GM18858 (cell line): ENCODE measurements around the gene C12orf50.
A peak's percentile ranks its signal among the peaks of the same experiment; 100 is the strongest.
"Not testable (repeated sequence)": the region's sequence is repeated elsewhere in the genome, so short reads cannot be mapped to it uniquely, and the experiment has no call there.

Experiments
- ATAC-seq: cut with Tn5 transposase; IDR thresholded peaks from one replicate; pipeline ENCODE4 v1.9.1; 2021; ENCODE audit not compliant: unreplicated experiment

The C12orf50 gene

GRCh38 chr12:87991483-87991882, 37.7 kb downstream of the C12orf50 start:
- no peak for ATAC-seq

GRCh38 chr12:87988534-87988933, 40.7 kb downstream of the C12orf50 start:
- ATAC-seq, result no peak

- ATAC-seq, result no peak
Measured at GRCh38 chr12:87985069-87985675, 44.0 kb downstream of the C12orf50 start.

GRCh38 chr12:87982208-87982607, 47.0 kb downstream of the C12orf50 start:
- ATAC-seq, result no peak

GRCh38 chr12:87981495-87981894, 47.7 kb downstream of the C12orf50 start:
- ATAC-seq, result no peak

GRCh38 chr12:87975879-87976278, 53.3 kb downstream of the C12orf50 start:
- ATAC-seq, result no peak

- no peak for ATAC-seq
Measured at GRCh38 chr12:87967871-87968270, 61.3 kb downstream of the C12orf50 start.

- ATAC-seq, result no peak
Measured at GRCh38 chr12:87960566-87960965, 68.6 kb downstream of the C12orf50 start.

- ATAC-seq, result not testable (repeated sequence)
Measured at GRCh38 chr12:87954028-87954427, 75.2 kb downstream of the C12orf50 start.

GRCh38 chr12:87953256-87953860, 75.8 kb downstream of the C12orf50 start:
- ATAC-seq, result peak; percentile 53

- no peak for ATAC-seq
Measured at GRCh38 chr12:87952850-87953249, 76.4 kb downstream of the C12orf50 start.

GRCh38 chr12:87952223-87952622, 77.0 kb downstream of the C12orf50 start:
- ATAC-seq, result no peak

- no peak for ATAC-seq
Measured at GRCh38 chr12:87943762-87944161, 85.4 kb downstream of the C12orf50 start.

GRCh38 chr12:87943023-87943422, 86.2 kb downstream of the C12orf50 start:
- ATAC-seq, result no peak

- ATAC-seq, result no peak
Measured at GRCh38 chr12:87939182-87939581, 90.0 kb downstream of the C12orf50 start.

GRCh38 chr12:87935216-87935615, 94.0 kb downstream of the C12orf50 start:
- ATAC-seq, result no peak

GRCh38 chr12:87933991-87934390, 95.2 kb downstream of the C12orf50 start:
- no peak for ATAC-seq

- no peak for ATAC-seq
Measured at GRCh38 chr12:87931812-87932211, 97.4 kb downstream of the C12orf50 start.

- no peak for ATAC-seq
Measured at GRCh38 chr12:87930627-87931026, 98.6 kb downstream of the C12orf50 start.
